ENCODE measurements around the gene LRTM1.

The LRTM1 gene

DNA sequence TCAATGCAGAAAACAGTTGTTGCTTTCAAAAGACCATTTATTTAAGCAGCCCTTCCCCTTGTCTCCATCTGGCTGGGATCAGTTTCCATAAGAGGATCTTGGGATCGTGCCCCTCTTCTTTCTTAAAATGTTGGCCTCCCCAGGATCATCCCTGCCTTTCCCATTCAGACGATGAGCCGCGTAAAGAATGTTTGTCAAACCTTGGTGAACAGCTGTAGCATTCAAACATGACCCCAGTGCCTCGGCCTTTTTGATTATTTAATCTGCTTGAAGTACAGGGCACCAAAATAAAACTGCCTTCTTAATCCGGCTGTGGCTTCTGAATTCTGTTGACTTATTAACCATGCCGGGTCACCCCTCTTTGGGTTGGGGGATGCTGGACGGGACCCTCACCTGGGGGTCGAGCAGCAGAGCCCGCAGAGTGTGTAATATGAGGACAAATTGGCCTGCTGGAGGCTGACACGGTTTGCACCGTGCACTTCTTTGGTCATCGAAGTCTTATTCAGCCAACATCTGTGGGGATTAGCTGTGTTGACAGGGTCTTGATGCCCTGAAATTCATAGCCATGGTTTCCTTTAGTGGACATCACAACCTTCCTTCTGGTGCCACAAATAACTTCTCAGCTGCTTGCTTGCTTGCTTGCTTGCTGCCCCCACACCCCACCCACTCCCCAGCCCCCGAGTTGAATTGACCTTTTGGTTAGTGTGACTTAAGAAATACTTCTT is at the start of gene LRTM1:
LRTM1 (minus strand) TSS at position 14 of the 725 bp plus-strand sequence. CDS start 148 bp downstream, outside the sequence.
- no peak for DNase-seq (ENCODE audit: low spot score)

DNA sequence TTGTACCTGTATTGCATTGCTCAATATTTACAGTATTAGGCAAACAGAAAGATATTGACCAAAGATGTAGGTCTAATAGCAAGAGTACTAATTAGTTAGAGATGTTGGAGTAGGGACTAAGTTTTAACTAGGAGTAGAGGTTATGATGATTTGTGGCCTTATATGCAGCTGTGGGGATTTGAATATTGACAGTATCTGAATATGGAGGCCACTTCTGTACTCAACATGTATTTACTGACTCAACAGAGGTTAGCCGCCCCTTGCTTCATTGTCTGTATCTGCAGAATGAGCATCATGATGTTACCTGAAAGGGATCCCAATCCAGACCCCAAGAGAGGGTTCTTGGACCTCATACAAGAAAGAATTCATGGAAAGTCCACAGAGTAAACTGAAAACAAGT is 49.6 kb upstream of the LRTM1 start:
- DNase-seq (ENCODE audit: low spot score) = no peak

DNA sequence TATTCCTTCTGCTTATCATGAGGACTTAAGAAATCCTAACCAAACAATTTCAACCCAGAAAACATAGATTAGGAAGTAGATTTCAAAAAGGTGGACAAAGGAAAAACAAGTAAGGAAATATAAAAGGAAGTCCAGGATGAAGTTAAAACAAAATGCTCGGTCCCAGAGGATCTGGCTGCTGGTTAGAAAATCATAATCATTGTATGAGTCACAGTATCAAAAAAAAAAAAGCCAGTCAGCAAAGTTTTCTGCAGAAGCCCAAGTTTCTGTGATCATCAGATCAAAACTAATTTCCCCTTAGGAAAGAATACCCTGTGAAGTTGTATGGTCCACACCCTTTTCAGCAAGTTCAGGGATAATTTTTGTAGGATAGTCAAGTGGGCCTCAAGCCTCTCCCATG is 43.0 kb upstream of the LRTM1 start:
- DNase-seq (ENCODE audit: low spot score) = peak; percentile 53

DNA sequence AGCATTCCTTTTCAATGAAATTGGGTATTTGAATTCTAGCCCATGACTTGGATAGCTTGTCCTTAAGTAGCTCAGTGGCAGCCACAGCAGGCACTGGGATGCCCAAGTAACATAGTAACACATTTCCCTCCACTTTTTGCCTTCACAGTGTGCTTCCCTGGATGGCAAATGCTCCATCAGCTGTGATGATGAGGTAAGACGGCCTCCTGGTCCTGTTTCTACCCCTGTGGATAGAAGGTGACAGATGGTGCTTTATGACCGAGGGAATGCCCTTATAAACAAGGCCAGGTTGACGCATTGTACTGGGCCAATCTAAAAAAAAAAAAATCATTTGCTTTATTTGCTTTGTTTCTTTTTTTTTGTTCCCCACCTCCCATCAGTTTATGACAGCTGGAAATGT is 41.8 kb upstream of the LRTM1 start:
- DNase-seq (ENCODE audit: low spot score) = no peak

DNA sequence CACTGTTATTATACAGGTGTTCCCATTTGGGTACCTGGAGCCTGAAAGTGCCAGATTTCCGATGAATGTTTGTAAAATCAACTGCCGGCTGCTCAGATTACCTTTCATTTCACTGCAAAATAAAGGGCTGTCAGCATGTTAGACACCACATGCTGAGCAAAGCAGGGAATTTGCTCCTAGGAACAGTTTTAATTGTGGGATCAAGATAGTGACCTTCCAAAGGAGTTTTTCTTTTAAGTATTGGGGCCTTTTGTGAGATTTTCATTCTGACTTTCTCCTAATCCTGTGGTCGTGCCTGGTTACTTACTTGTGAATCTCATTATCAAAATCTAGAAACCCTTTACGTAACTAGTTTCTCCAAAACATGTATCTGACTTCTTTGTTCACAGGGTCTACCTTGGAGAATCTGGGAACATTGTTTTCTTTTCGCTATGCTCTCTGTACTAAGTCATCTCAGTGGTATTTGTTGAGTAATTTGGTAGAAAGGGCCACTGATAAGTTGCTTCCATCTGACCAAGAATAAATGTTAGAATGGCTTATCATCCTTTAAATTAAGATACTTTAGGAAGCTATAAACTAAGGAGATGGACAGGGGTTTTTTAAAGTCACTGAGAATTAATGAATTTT is 40.8 kb upstream of the LRTM1 start:
- DNase-seq (ENCODE audit: low spot score) = no peak

DNA sequence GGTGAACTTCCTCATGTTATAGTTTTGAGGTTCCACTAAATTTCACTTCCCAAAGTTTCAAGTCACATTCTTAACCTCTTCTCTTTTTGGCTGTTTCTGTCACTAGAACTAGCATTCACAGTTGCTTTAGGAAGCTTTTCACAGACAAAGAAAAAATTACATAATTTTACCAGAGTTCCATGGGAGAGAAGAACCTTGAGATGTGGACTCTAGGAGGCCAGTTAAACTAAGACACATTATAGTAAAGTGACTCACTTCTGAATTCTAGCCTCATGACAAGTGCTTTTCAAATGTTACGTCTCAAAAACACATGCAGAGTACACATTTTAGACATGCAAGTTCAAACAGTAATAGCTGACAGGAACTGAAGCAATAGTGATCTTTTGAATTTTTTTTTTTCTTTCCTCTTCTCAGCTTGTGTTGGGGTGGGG is 39.9 kb upstream of the LRTM1 start:
- peak; percentile 31 for DNase-seq (ENCODE audit: low spot score)

DNA sequence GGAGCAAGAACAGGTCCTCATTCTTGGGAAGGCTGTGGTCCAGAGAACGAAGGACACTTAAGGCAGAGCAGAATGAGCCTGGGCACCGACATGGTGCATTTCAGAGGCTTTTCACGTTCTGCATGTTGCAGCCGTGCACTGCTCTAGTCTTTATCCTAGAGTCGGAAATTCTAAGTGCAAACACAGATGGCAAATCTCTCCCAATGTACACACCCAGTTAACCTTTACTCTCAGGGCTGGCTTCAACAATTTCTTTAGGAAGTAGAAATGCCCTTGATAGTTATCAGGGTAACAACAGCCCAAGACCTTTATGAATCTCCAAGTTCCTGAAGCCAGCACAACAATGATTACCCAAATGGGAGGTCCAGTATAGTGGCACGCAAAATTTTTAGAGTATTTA is 39.1 kb upstream of the LRTM1 start:
- DNase-seq (ENCODE audit: low spot score) = no peak

DNA sequence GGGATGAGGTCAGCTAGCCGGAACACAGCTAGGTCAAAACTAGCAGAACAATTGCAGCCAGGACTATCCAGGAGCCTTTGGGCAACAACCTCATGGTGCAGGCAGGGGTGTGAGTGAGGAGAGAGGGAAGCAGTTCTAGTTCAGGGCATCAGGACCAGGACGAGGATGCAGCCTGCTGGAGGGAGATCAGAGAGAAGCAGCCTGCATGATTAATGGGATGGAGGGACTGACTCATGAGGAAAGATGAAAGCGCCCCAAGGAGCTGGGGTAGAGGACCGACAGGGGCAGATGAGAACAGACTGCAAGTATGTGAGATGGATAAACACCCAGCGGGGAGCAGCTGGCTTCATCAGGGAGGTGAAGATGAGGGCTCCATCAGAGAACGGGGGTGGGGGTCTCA is 37.9 kb upstream of the LRTM1 start:
- DNase-seq (ENCODE audit: low spot score) = peak; percentile 83

DNA sequence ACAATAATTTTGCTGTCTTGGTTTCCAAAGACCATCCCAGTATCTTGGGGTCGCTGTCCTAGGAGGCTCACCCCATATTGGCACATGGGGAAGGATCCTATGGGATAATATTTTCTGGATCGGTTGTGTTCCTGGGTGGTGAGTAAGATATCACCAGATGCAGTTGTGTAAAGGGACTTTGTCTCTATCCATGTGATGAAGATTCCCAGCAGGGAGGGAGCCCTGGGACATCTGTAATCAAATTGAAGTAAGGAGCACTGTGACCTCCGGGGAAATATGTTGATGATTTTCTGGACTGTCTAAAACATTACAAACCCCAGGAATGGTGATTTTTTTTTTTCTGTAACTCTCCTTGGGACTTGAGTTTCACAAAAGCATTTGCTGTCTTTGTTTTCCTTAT is 36.2 kb upstream of the LRTM1 start:
- no peak for DNase-seq (ENCODE audit: low spot score)

DNA sequence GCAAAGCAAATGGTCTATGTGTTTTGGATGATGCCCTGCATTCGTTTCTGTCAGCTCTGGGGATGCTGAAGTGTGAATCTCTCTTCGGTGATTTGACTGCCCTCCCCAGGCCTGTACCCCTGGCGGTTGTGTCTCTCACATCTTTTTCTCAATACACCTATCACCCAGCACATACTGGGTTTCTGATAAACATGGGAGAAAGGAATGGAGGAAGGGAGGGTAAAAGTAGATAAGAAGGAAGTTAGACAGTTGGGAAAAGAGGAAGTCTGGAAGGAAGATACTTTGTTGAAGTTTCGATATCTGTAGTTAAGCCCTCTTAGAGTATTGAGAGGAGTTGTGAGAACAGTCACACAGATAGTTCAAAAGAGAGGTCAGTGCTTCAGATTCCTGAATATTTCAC is 35.8 kb upstream of the LRTM1 start:
- no peak for DNase-seq (ENCODE audit: low spot score)

DNA sequence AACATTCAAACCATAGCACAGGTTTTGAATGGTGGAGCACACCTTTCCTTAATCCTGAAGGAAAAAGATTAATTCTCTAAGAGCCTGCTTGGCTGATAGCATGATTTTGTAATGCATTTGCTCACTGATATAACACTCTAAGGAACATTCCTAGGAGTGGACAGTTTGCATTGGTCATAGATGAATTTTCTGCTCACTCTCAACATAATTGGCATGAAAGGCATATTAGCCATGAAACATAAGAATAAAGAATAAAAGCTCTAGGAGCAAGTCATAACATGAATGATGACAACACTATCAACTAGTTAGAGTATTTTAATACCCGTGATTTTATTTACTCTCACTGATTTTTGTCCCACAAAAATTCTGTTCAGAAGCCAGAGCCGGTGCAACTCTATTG is 34.3 kb upstream of the LRTM1 start:
- no peak for DNase-seq (ENCODE audit: low spot score)

DNA sequence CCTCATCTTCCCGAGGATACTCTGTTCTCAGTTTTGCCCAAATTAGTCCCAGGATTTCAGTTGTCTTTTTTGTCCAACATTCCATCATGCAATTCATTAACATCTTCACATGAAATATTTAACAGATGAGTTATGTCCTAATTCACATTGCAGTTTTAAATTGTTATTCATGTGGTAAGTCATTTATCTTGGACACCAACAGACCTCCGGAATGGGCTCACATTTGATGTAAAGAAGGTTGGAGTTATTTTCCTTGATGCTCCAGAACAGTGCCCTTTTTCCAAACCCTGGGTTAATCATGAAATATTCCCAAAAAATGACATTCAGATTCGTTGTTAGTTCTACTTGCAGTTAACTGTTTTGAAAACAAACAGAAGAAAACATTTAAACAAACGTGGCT is 32.8 kb upstream of the LRTM1 start:
- no peak for DNase-seq (ENCODE audit: low spot score)

DNA sequence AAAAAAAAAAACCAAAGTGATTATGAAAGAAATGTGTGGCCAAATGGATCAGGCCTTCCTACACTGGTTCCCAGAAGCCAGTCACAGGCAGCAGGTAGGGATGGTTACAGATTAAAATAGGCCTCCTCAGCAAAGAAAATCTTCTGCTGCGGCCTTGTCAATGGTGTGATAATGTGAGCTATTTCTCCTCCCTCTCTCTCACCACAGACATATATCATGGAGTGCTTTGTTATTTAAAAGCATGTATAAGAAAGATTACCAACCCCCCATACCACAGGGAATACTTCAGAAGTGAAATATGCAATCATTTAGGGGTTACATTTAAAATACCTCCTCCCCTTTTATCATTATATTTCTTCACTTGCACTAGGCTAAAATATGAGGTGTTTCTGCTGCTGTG is 32.2 kb upstream of the LRTM1 start:
- DNase-seq (ENCODE audit: low spot score) = no peak

DNA sequence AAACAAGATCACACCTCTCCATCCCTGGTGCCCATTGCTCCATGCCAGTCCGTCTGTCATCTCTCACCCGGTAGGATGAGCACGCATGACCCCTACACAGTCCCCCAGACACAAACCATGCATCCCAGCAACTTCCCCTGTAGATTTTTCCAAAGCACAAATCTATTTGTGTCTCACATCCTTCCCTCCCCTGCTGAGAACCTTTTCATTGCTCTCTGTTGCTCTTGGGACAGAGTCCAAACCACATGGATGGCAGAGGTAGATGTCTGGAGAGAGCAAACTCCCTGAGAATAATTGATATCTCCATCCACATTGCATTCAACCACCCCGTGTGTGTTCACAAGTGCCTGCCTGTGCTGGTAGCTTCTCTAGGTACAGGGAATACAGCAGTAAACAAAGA is 29.9 kb upstream of the LRTM1 start:
- DNase-seq (ENCODE audit: low spot score) = no peak

DNA sequence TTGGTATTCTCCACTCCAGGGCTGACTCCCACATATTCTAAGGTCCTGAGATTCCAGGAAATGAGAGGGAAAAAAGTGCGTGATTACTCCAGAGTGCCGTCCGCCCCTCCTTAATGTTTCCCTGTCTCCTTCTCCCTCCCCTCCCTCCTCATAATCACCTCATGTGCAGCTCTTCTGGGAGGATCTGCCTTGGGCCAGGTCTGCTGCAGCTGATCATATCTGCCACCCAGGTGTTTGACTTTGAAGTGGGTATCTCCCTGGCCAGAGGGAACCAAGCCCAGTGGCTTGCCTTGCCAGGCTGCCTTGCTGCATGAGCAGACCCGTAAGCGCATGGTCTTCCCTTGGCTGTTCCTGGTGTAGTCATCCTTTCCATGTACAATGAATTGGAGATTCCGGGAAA is 28.1 kb upstream of the LRTM1 start:
- DNase-seq (ENCODE audit: low spot score) = no peak

DNA sequence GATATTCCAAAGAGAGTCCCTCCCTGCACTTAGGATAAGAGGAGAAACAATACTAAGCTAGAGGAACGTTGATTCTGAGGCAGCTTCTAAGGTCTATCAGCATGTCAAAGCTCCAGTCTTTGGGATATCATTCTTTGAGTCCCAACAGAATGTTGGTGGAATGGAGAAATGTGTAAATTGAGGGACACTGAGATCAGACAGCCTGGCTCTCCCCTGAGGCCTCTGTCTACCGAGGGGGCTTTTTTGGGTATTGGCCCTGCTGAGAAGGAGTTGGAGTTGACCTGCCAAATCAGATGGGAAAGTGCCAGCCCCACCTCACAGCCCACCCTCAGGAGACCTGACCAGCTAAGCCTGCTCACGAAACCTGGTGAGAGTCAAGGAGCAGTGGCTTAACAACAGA is 27.6 kb upstream of the LRTM1 start:
- no peak for DNase-seq (ENCODE audit: low spot score)

DNA sequence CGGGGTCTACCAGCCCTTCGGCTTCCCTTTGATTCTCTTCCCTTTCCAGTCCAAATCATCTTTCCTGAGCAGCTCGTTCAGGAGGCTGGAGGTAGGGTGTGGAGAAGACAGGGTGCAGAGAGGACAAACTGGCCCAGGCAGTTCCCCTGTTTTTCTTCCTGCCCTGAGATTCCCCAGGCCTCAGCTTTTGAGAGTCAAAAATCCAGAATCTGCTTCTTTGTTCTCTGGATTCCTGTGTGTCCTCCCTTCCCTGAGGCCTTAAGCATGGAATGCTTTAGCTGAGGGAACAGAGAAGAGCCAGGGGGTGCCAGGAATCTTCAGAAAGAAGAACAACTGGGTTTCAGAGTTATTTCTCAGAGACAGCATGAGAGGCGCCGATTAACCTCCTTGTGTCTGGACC is 26.7 kb upstream of the LRTM1 start:
- no peak for DNase-seq (ENCODE audit: low spot score)

DNA sequence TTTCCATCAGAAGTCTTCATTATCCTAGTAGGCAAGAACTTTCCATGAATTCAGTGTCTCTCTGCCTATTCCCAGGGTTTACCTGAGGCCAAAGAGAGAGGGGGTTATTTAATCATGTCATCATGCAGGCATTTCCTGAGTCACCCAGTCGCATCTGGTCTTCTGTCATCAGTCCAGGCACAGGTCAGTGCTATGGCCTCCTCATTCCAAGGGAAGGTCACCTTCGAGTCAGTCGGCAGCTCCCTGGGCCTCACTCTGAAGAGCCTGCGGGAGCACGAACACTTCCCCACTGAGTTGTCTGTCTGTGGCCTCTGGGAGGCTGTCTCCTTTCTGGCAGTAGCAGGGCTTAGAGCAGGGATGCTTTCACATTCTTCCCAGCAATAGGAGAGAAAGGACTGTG is 26.2 kb upstream of the LRTM1 start:
- DNase-seq (ENCODE audit: low spot score) = peak; percentile 78

DNA sequence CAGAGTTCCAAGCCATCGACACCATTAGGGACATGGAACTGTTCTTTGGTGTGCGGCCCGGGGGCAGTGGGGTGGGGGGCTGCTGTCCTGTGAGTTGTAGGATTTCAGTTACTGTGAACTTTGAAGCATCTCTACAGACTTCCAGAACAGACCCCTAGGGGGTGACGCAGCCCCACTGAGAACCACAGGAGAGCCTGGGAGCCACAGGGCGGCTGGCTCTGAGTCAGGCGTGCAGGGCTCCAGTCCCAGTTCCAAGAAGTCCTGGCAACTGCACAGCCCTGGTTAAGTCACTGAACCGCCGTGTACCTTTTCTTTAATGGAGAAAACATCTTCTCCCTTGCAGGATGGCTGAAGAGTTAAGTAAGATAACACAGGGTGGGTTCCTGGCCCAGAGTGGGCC is 23.5 kb upstream of the LRTM1 start:
- peak; percentile 96 for DNase-seq (ENCODE audit: low spot score)

DNA sequence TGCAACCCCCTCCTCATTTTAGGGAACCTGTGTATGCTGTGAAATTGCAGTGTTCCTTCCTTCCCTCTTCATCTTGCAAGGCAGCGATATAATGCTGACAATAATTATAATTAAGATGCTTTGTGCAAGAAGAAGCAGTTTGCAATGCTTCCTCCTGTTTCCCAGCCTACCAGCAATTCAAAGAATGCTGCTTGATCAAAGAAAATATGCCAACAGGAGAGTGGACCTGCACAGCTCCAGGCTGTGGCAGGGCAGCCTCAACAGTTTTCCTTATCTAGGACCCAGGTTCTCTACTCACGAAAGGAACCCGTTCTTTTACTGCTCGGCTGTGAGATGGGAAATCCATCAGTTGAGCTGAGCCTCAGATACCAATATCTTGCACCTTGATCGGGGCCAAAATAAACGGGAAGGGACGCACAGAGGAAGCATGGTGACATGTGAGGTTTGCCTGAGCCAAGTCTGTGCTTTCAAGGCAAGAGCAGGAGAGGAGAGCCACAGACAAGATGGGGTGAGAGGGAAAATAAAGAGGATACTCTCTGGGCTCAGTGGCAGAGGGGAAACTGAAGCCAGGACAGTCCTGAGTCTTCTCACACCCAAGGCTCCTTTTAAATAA is 22.6 kb upstream of the LRTM1 start:
- DNase-seq (ENCODE audit: low spot score) = no peak

DNA sequence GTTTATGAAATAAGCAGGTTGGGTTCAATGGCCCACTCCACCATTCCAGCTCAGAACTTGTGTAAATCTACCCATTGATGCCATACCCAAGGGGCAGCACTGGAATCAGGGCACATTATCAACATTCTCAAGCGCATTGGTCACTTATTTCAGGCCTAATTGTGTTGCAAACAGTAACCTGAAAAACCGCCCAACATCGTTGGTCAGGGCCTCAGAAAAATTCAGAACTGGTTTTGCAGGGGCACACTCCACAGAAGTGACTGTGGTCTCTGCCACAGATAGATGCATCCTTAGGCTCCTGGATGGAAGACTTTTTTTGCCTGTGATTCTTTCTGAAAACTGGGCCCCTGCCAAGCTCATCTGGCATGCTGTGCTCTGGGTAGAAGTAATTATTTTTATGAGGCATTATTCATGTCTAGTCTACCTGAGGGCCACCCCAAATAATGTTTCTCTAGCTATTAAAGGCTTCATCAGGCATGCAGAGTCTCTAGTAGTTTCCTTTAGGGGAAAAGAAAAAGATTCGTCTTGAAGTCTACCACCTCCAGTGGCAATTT is 21.7 kb upstream of the LRTM1 start:
- DNase-seq (ENCODE audit: low spot score) = no peak

DNA sequence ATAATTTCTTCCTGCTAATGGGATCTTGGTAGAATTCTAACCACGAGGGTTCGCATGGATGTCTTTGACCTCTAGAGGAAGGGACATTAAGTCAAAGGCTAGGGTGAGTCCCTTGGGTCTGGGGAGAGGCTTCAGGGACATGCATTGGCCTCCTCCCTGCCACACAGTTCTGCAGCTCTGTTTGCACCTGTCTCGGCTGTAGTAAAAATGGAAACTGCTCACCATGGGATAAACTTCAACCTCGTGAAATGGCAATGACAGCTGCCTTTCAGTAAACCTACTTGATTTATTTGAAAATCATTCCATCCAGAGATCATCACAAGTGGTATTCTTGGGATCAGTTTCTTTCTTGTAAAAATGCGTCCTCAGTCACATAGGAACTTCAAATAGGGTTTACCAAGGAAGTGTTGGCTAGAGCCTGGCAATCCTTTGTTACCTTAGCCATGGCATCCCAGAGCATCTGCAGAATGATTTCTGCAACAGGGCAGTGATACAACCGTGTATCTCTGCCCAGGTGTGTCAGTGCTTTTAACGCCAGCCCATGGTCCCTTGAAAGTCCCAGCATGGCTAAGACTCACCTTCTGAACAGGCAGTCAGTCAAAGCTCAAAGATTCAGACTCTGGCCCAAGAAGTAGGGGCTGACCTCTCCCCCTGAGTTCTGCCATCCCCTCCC is 14.0 kb upstream of the LRTM1 start:
- DNase-seq (ENCODE audit: low spot score) = no peak

DNA sequence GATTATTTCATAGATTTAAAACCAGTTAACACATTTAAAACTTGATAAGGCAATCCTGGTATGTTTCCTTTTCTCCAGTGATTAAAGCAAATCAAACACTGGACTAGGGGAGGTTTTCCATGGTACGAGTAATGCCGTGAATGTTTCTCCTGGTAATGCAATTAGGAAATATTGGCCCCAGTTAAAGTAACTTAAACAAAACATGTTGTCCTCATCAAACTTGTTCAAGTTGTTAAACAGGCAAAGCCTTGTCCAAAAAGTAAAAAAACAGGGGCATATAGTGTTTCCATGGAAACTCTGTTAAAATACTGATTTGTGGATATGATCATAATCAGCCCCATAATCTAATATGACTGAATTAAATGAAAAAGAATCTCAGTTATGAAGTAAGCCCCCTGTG is 13.1 kb upstream of the LRTM1 start:
- no peak for DNase-seq (ENCODE audit: low spot score)

Data from AG08395 (cell line).